Hepatocyte (in vitro differentiated cells): ENCODE data around the gene HDGFL2. TPM values are rescaled to one million over a fixed set of nuclear protein-coding genes. Genes with fewer than 3 reads are reported as not detected.

ENCODE experiments used
- DNase-seq: peaks from one replicate; pipeline ENCODE4 v3.0.0-alpha.2; 2016; ENCODE audit warnings: low spot score
- H2AFZ ChIP-seq: fragments of 200-600 bp; sonication (generic); 2 replicates; pipeline ENCODE4 v1.6.0; 2016; ENCODE audit warnings: antibody characterized with exemption, mild to moderate bottlenecking
- H3K27ac ChIP-seq: fragments of 200-600 bp; sonication (generic); 2 replicates; pipeline ENCODE4 v1.5.1; 2016; ENCODE audit warnings: mild to moderate bottlenecking
- H3K27me3 ChIP-seq: fragments of 200-600 bp; sonication (generic); 2 replicates; pipeline ENCODE4 v1.6.1; 2016
- H3K36me3 ChIP-seq: fragments of 200-600 bp; sonication (generic); replicated peaks from 2 replicates; pipeline ENCODE4 v1.5.1; 2016; ENCODE audit warnings: low read depth; ENCODE audit not compliant: insufficient read depth
- H3K4me1 ChIP-seq: fragments of 200-600 bp; sonication (generic); 2 replicates; pipeline ENCODE4 v1.5.1; 2016; ENCODE audit warnings: mild to moderate bottlenecking, moderate library complexity; ENCODE audit not compliant: insufficient read depth
- H3K4me2 ChIP-seq: fragments of 200-600 bp; sonication (generic); 2 replicates; pipeline ENCODE4 v1.6.0; 2016
- H3K4me3 ChIP-seq: fragments of 200-600 bp; sonication (generic); 2 replicates; pipeline ENCODE4 v1.5.1; 2016; ENCODE audit warnings: mild to moderate bottlenecking
- H3K79me2 ChIP-seq: fragments of 200-600 bp; sonication (generic); 2 replicates; pipeline ENCODE4 v1.6.0; 2017; ENCODE audit warnings: mild to moderate bottlenecking
- H3K9me2 ChIP-seq: fragments of 200-600 bp; sonication (generic); replicated peaks from 2 replicates; pipeline ENCODE4 v1.6.0; 2017; ENCODE audit warnings: mild to moderate bottlenecking; ENCODE audit not compliant: insufficient read depth
- H3K9me3 ChIP-seq: fragments of 200-600 bp; sonication (generic); 2 replicates; pipeline ENCODE4 v1.5.1; 2016; ENCODE audit warnings: low read depth, mild to moderate bottlenecking
- H4K20me1 ChIP-seq: fragments of 200-600 bp; sonication (generic); 2 replicates; pipeline ENCODE4 v1.6.0; 2016; ENCODE audit warnings: mild to moderate bottlenecking; ENCODE audit not compliant: insufficient read depth, poor library complexity, severe bottlenecking
- EZH2 ChIP-seq: fragments of 200-600 bp; sonication (generic); IDR thresholded peaks from 2 replicates; pipeline ENCODE4 v1.6.1; 2016; ENCODE audit warnings: antibody characterized with exemption, mild to moderate bottlenecking, borderline replicate concordance
- EZH2phosphoT487 ChIP-seq: fragments of 200-600 bp; sonication (generic); IDR thresholded peaks from one replicate; pipeline ENCODE4 v1.6.1; 2018; ENCODE audit warnings: antibody characterized with exemption, mild to moderate bottlenecking, low read depth, moderate library complexity; ENCODE audit not compliant: unreplicated experiment, severe bottlenecking
- WGBS: methylation state at CpG from one replicate; pipeline ENCODE4 v1.1.6; 2016; ENCODE audit warnings: low lambda C conversion rate; ENCODE audit errors: missing lambda C conversion rate; 5-methylcytosine and 5-hydroxymethylcytosine counted together
- polyA plus RNA-seq: library from polyadenylated mRNA; unstranded; fragments of >200 nt; fragmentation: Nextera tagmentation; extraction: Ambion mirVana; gene quantifications from 2 replicates; pipeline ENCODE4 v1.2.1, GENCODE V29; 2016
- total RNA-seq: library from RNA; depleted of rRNA; stranded (reverse); fragments of >200 nt; gene quantifications from 2 replicates; pipeline ENCODE4 v1.2.3, GENCODE V29; 2014
- TF ChIP-seq, protein P1 (sequence below): fragments of 200-600 bp; sonication (generic); IDR thresholded peaks from 2 replicates; pipeline ENCODE4 v1.5.1; 2016; ENCODE audit warnings: antibody characterized with exemption, mild to moderate bottlenecking; ENCODE audit not compliant: poor library complexity

The HDGFL2 gene
- total and polyA plus RNA-seq, 2 experiments from 2014 or later = 50.3 to 73.2 TPM

GRCh38 chr19:4500841-4501591, 28.9 kb downstream of the HDGFL2 start:
- Histone ChIP-seq H3K4me1 (no peaks in the 10 kb centered on the region), H3K9me2 (no peaks in the 10 kb centered on the region), H3K27me3 (no peaks in the 10 kb centered on the region), H2AFZ (no peak overlapping the region), H3K4me2 (no peak overlapping the region), H3K4me3 (no peak overlapping the region), H3K9me3 (no peaks in the 10 kb centered on the region), H3K36me3 (no peaks in the 10 kb centered on the region), H3K27ac (no peak overlapping the region), H4K20me1 (no peaks in the 10 kb centered on the region), H3K79me2 (no peaks in the 10 kb centered on the region)
- no peak for DNase-seq
- TF ChIP-seq, protein P1, sequence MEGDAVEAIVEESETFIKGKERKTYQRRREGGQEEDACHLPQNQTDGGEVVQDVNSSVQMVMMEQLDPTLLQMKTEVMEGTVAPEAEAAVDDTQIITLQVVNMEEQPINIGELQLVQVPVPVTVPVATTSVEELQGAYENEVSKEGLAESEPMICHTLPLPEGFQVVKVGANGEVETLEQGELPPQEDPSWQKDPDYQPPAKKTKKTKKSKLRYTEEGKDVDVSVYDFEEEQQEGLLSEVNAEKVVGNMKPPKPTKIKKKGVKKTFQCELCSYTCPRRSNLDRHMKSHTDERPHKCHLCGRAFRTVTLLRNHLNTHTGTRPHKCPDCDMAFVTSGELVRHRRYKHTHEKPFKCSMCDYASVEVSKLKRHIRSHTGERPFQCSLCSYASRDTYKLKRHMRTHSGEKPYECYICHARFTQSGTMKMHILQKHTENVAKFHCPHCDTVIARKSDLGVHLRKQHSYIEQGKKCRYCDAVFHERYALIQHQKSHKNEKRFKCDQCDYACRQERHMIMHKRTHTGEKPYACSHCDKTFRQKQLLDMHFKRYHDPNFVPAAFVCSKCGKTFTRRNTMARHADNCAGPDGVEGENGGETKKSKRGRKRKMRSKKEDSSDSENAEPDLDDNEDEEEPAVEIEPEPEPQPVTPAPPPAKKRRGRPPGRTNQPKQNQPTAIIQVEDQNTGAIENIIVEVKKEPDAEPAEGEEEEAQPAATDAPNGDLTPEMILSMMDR = no peak
- no peak for TF ChIP-seq EZH2
- no peak for TF ChIP-seq EZH2phosphoT487
- WGBS = 97% methylated on average over 27 of the region's 29 CpGs

GRCh38 chr19:4501691-4502090, 29.6 kb downstream of the HDGFL2 start:
- Histone ChIP-seq H3K27ac (no peak overlapping the region), H3K36me3 (no peaks in the 10 kb centered on the region), H3K79me2 (no peaks in the 10 kb centered on the region), H3K9me2 (no peaks in the 10 kb centered on the region), H3K4me2 (no peak overlapping the region), H3K4me1 (no peaks in the 10 kb centered on the region), H3K27me3 (no peaks in the 10 kb centered on the region), H4K20me1 (no peaks in the 10 kb centered on the region), H2AFZ (no peak overlapping the region), H3K4me3 (no peak overlapping the region), H3K9me3 (no peaks in the 10 kb centered on the region)
- TF ChIP-seq, protein P1 = no peak
- no peak for TF ChIP-seq EZH2phosphoT487
- TF ChIP-seq EZH2 = no peak
- 94% methylated on average over 17 of the region's 25 CpGs for WGBS
- no peak for DNase-seq

DNA sequence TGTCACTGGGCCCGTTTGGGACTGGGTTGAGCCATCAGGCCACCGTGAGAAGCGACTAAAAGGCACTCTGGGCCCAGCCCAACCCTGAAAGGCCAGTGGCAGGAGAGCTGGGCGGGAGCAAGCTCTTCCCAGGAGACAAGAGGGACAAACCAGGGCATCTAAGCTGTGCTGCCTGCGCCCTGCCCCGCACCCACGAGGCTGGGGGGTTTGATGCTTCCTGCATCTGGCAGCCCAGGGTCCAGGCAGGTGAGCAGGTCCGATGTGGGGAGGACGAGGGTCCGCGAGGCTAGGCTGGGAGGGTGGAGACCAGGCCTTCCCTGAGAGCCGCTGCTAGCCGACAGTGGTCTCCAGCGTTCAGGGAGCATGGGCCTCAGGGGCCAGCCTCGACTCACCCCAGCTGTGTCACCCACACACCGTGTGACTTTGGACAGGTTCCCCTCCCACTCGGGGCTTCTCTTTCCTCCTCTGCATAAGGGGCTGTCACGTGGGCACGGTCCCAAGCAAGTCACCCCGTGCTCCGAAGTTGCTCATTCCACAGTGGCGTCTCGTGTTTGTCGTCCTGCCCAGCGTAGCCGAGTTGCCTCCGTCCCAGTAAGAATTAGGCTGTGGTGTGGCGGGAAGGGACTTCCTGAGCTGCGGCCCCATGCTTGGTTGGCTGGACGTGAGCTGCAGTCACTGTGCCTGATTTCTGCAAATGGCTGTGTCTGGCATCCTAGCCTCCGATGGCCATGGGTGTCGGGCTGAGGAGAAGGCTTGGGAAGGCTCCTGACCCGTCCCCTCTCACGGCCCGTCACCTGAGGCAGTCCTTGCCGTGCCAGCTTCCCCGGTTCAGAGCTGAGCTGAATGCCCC, 30.4 kb downstream of the HDGFL2 start:
- no peak for DNase-seq
- Histone ChIP-seq H3K4me1 (no peaks in the 10 kb centered on the region), H3K4me3 (no peak overlapping the region), H3K27me3 (no peaks in the 10 kb centered on the region), H3K27ac (no peak overlapping the region), H3K36me3 (no peaks in the 10 kb centered on the region), H3K79me2 (no peaks in the 10 kb centered on the region), H3K9me2 (no peaks in the 10 kb centered on the region), H3K9me3 (no peaks in the 10 kb centered on the region), H2AFZ (no peak overlapping the region), H3K4me2 (no peak overlapping the region), H4K20me1 (no peaks in the 10 kb centered on the region)
- 94% methylated on average over 33 of the region's 37 CpGs for WGBS
- TF ChIP-seq EZH2phosphoT487 (no peak), EZH2 (no peak)
- TF ChIP-seq, protein P1 = no peak
